Endodermal cell (in vitro differentiated cells): Measurements from ENCODE around the gene CYP4F11. TPM values are rescaled to one million over a fixed set of nuclear protein-coding genes. Genes with fewer than 3 reads are reported as not detected.
"Not testable (repeated sequence)": the region's sequence is repeated elsewhere in the genome, so short reads cannot be mapped to it uniquely, and the experiment has no call there.

Experiments used
- DNase-seq: peaks from one replicate; pipeline ENCODE4 v3.0.0-alpha.2; 2017
- H3K27ac ChIP-seq: 2 replicates; pipeline ENCODE4 v1.5.1; 2013; ENCODE audit warnings: mild to moderate bottlenecking, low read depth, low read length, moderate library complexity
- H3K27me3 ChIP-seq: 2 replicates; pipeline ENCODE4 v1.6.1; 2013; ENCODE audit warnings: mild to moderate bottlenecking, low read length, moderate library complexity; ENCODE audit not compliant: insufficient read depth, control insufficient read depth, poor library complexity, severe bottlenecking
- H3K36me3 ChIP-seq: 2 replicates; pipeline ENCODE4 v1.7.0; 2013; ENCODE audit warnings: mild to moderate bottlenecking, low read length, moderate library complexity; ENCODE audit not compliant: control insufficient read depth, insufficient read depth
- H3K4me1 ChIP-seq: one replicate; pipeline ENCODE4 v1.7.0; 2013; ENCODE audit warnings: low read length; ENCODE audit not compliant: control insufficient read depth, insufficient read depth
- H3K4me3 ChIP-seq: 2 replicates; pipeline ENCODE4 v1.5.1; 2013; ENCODE audit warnings: mild to moderate bottlenecking, low read length, moderate library complexity
- H3K9ac ChIP-seq: 2 replicates; pipeline ENCODE4 v1.6.1; 2013; ENCODE audit warnings: mild to moderate bottlenecking, low read length, moderate library complexity; ENCODE audit not compliant: poor library complexity, severe bottlenecking; ENCODE audit errors: extremely low read depth
- H3K9me3 ChIP-seq: 2 replicates; pipeline ENCODE4 v1.6.1; 2013; ENCODE audit warnings: mild to moderate bottlenecking, low read length, moderate library complexity; ENCODE audit not compliant: control insufficient read depth
- H3K27ac Mint-ChIP-seq: 2 replicates; pipeline ENCODE4 v1.8.0; 2020; ENCODE audit warnings: mixed read lengths
- H3K27me3 Mint-ChIP-seq: 2 replicates; pipeline ENCODE4 v1.8.0; 2021; ENCODE audit warnings: mild to moderate bottlenecking, mixed read lengths; ENCODE audit not compliant: insufficient read depth
- H3K36me3 Mint-ChIP-seq: 2 replicates; pipeline ENCODE4 v1.8.0; 2020; ENCODE audit warnings: low read depth, mixed read lengths
- H3K4me1 Mint-ChIP-seq: 2 replicates; pipeline ENCODE4 v1.8.0; 2020; ENCODE audit warnings: mixed read lengths
- H3K4me3 Mint-ChIP-seq: 2 replicates; pipeline ENCODE4 v1.8.0; 2020; ENCODE audit warnings: mild to moderate bottlenecking, moderate library complexity, mixed read lengths
- H3K9me3 Mint-ChIP-seq: 2 replicates; pipeline ENCODE4 v1.8.0; 2020; ENCODE audit warnings: mild to moderate bottlenecking, mixed read lengths
- CTCF ChIP-seq: fragments of 200-600 bp; sonication (generic); conservative IDR thresholded peaks from 2 replicates; pipeline ENCODE4 v1.5.0; 2021; ENCODE audit warnings: antibody characterized with exemption, mild to moderate bottlenecking
- WGBS, 2 experiments: methylation state at CpG; one replicate each; pipeline versions ENCODE4 v1.1.5 to v1.1.7; 2013; ENCODE audit warnings: missing lambda C conversion rate in 2 of 2, mixed read lengths in 1 of 2; ENCODE audit not compliant: insufficient coverage in 1 of 2, insufficient read length in 1 of 2; 5-methylcytosine and 5-hydroxymethylcytosine counted together
- total RNA-seq, 2 donors: library from RNA; stranded (reverse); fragmentation: NEBNext Ultra II Directional in 1 of 2; extraction: Animal tissue kit (Norgen Biotek cat#: 25700) in 1 of 2; gene quantifications; 2 replicates in 1 of 2; 3 replicates in 1 of 2; pipeline ENCODE4 v1.2.1, GENCODE V29; 2021

CYP4F11 gene
- total RNA-seq, 2 donors from 2014 or later: not detected

GRCh38 chr19:15936173-15936572, 1.8 kb upstream of the CYP4F11 start:
- no peak overlapping the region for H3K27ac Mint-ChIP-seq
- H3K4me1 Mint-ChIP-seq: no peaks in the 10 kb centered on the region
- H3K27me3 Mint-ChIP-seq: no peaks in the 10 kb centered on the region
- DNase-seq: no peak
- TF ChIP-seq CTCF: no peak
- peaks cover 71% of the 10 kb centered on the region for H3K9me3 Mint-ChIP-seq
- H3K36me3 Mint-ChIP-seq: no peaks in the 10 kb centered on the region
- H3K4me1 ChIP-seq: no peaks in the 10 kb centered on the region
- peaks cover 53% of the 10 kb centered on the region for H3K9me3 ChIP-seq
- no peaks in the 10 kb centered on the region for H3K36me3 ChIP-seq
- no peak overlapping the region for H3K9ac ChIP-seq
- no peak overlapping the region for H3K4me3 Mint-ChIP-seq
- H3K27ac ChIP-seq: no peak overlapping the region
- no peak overlapping the region for H3K4me3 ChIP-seq
- H3K27me3 ChIP-seq: no peaks in the 10 kb centered on the region
- 74 to 100% methylated on average over 1 to 3 of the region's 3 CpGs for WGBS, 2 experiments

DNA sequence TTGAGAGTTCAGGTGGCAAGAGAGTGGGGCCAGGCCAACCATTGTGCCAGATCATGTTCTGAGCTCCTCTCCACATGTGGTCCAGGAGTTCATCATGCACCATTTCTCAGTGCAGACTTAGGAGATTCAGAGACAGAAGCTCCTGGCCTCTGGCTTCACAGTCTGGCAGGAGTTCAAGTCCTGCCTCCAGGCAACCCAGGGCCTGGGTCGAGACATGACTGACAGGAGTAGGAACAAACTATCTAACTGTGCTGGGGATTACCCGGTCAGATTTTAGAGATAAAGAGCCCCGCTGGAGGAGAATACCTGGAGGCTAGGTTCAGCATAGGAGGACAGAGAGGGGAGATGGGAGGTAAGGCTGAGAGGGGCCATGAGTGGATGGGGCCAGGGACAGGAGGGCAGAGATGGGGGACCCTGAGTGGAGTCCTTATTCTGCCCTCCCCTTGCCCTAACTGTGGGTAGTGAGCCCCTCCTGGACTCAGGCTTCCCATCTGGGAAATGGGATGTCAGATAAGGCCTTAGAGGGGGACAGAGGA, 906 bp upstream of the CYP4F11 start:
- WGBS, 2 experiments: 55 to 62% methylated on average over 3 of the region's 3 CpGs
- no peak overlapping the region for H3K27ac Mint-ChIP-seq
- H3K4me1 Mint-ChIP-seq: no peaks in the 10 kb centered on the region
- H3K27me3 Mint-ChIP-seq: no peaks in the 10 kb centered on the region
- Histone ChIP-seq H3K36me3 (no peaks in the 10 kb centered on the region), H3K4me3 (no peak overlapping the region), H3K27ac (no peak overlapping the region), H3K4me1 (no peaks in the 10 kb centered on the region), H3K9me3 (peaks cover 52% of the 10 kb centered on the region), H3K9ac (no peak overlapping the region), H3K27me3 (no peaks in the 10 kb centered on the region)
- no peak for DNase-seq
- H3K36me3 Mint-ChIP-seq: no peaks in the 10 kb centered on the region
- no peak for TF ChIP-seq CTCF
- no peak overlapping the region for H3K4me3 Mint-ChIP-seq
- H3K9me3 Mint-ChIP-seq: peaks cover 71% of the 10 kb centered on the region

- not testable (repeated sequence) for H3K4me1 ChIP-seq, H3K4me1 Mint-ChIP-seq, H3K36me3 Mint-ChIP-seq, H3K4me3 Mint-ChIP-seq, H3K9ac ChIP-seq, H3K4me3 ChIP-seq, H3K27ac Mint-ChIP-seq, DNase-seq, H3K27ac ChIP-seq, H3K36me3 ChIP-seq, H3K27me3 ChIP-seq, H3K27me3 Mint-ChIP-seq
- peaks cover 53% of the 10 kb centered on the region for H3K9me3 ChIP-seq
- peaks cover 71% of the 10 kb centered on the region for H3K9me3 Mint-ChIP-seq
- 74 to 92% methylated on average over 4 to 10 of the region's 12 CpGs for WGBS, 2 experiments
Observed at GRCh38 chr19:15933761-15934331, 483 bp downstream of the CYP4F11 start.

DNA sequence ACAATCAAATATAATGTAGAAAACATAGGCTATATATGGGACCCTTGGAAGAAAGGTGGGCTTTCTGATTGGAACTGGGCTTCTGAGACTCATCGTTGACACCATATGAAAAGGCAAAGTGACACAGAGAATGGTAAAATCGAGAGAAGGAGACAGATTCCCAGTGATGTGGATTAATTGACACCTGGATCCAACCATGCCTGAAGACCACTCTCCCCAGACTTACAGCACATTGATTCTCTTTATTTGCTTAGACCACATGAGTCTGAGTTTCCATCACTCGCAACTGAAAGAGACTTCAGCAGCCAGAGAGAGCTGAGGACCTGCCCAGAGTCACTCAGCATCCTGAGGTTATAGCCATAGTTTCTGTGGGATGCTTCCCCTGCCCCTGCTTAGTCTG, 6.0 kb downstream of the CYP4F11 start:
- no peak for DNase-seq
- Histone ChIP-seq H3K36me3 (no peaks in the 10 kb centered on the region), H3K4me3 (no peak overlapping the region), H3K27ac (no peak overlapping the region), H3K4me1 (no peaks in the 10 kb centered on the region), H3K9me3 (peaks cover 54% of the 10 kb centered on the region), H3K27me3 (no peaks in the 10 kb centered on the region), H3K9ac (no peak overlapping the region)
- Mint-ChIP-seq H3K9me3 (peaks cover 79% of the 10 kb centered on the region), H3K36me3 (peaks cover 4% of the 10 kb centered on the region), H3K4me1 (no peaks in the 10 kb centered on the region), H3K27ac (no peak overlapping the region), H3K4me3 (no peak overlapping the region), H3K27me3 (no peaks in the 10 kb centered on the region)
- 70 to 100% methylated on average over 1 to 3 of the region's 3 CpGs for WGBS, 2 experiments
- TF ChIP-seq CTCF: no peak
